GM12878 (cell line): ENCODE measurements around the gene PRDM16. TPM values are rescaled to one million over a fixed set of nuclear protein-coding genes. Genes with fewer than 3 reads are reported as not detected.

Source experiments
- ATAC-seq: fragments of 200-7000 bp; cut with Tn5 transposase; 3 replicates; pipeline ENCODE4 v1.9.1; 2020; ENCODE audit warnings: mild to moderate bottlenecking, moderate library complexity
- BruUV-seq: library from RNA; stranded (reverse); fragments of 400-500 nt; replicated peaks from 2 replicates; lab custom pipeline; 2021; lab: Mats Ljungman, UMichigan
- CTCF ChIA-PET: fragments of 300-600 bp; sonication (Branson Sonifier 250); formaldehyde crosslinking; extraction: SDS; loops from one replicate; lab custom pipeline; 2021; ENCODE audit warnings: inconsistent platforms; lab: Yijun Ruan, JAX
- POLR2A ChIA-PET: fragments of 350-600 bp; formaldehyde crosslinking; extraction: SDS; loops from one replicate; lab custom pipeline; 2021; ENCODE audit warnings: inconsistent platforms; lab: Charles Lee
- RAD21 ChIA-PET: fragments of 300-600 bp; sonication (Branson Sonifier 250); formaldehyde crosslinking; loops from one replicate; lab custom pipeline; 2023; ENCODE audit warnings: antibody characterized with exemption; ENCODE audit not compliant: unreplicated experiment; lab: Charles Lee
- SMC1A ChIA-PET: fragments of 300-600 bp; sonication (Branson Sonifier 250); formaldehyde crosslinking; loops from one replicate; lab custom pipeline; 2023; ENCODE audit not compliant: unreplicated experiment, uncharacterized antibody; lab: Charles Lee
- DNase-seq: peaks from one replicate; pipeline ENCODE4 v3.0.0-alpha.2; 2011; ENCODE audit warnings: low read depth, low spot score
- FAIRE-seq: peaks from 3 replicates; lab custom pipeline; 2011; peaks lifted over from hg19 to GRCh38; lab: Jason Lieb, UNC
- H2AFZ ChIP-seq: 2 replicates; pipeline ENCODE4 v1.6.0; 2011; ENCODE audit warnings: low read depth, low read length, control low read depth; ENCODE audit not compliant: control insufficient read depth
- H3K27ac ChIP-seq: 2 replicates; pipeline ENCODE4 v1.5.1; 2011; ENCODE audit warnings: control low read depth; ENCODE audit not compliant: control insufficient read depth, insufficient read depth
- H3K27me3 ChIP-seq, 2 experiments: replicated peaks in 1 of 2; 2 replicates each; pipeline versions ENCODE4 v1.6.0 to v1.6.1; 2011; ENCODE audit warnings: low read length in 1 of 2; ENCODE audit not compliant: control insufficient read depth in 2 of 2, insufficient read depth in 2 of 2
- H3K36me3 ChIP-seq, 2 experiments: 2 replicates each; pipeline ENCODE4 v1.5.1; 2011; ENCODE audit warnings: low read length in 1 of 2; ENCODE audit not compliant: control insufficient read depth in 2 of 2, insufficient read depth in 2 of 2
- H3K4me1 ChIP-seq: 2 replicates; pipeline ENCODE4 v1.6.1; 2011; ENCODE audit warnings: mild to moderate bottlenecking, low read length, moderate library complexity, mixed read lengths; ENCODE audit not compliant: control insufficient read depth, insufficient read depth
- H3K4me2 ChIP-seq: 2 replicates; pipeline ENCODE4 v1.6.0; 2011; ENCODE audit warnings: control low read depth; ENCODE audit not compliant: control insufficient read depth, insufficient read depth
- H3K4me3 ChIP-seq: fragments of 200-600 bp; sonication (generic); 2 replicates; pipeline ENCODE4 v1.5.1; 2016
- H3K79me2 ChIP-seq: 2 replicates; pipeline ENCODE4 v1.6.0; 2011; ENCODE audit warnings: low read length; ENCODE audit not compliant: control insufficient read depth, insufficient read depth
- H3K9ac ChIP-seq: 2 replicates; pipeline ENCODE4 v1.8.0; 2011; ENCODE audit warnings: low read length, control low read depth, mixed read lengths; ENCODE audit not compliant: control insufficient read depth, insufficient read depth
- H3K9me3 ChIP-seq: replicated peaks from 3 replicates; pipeline ENCODE4 v1.5.1; 2011; ENCODE audit warnings: mild to moderate bottlenecking, low read length; ENCODE audit not compliant: control insufficient read depth, insufficient read depth
- H4K20me1 ChIP-seq: 2 replicates; pipeline ENCODE4 v1.6.0; 2011; ENCODE audit not compliant: control insufficient read depth, insufficient read depth
- CHD2 ChIP-seq: IDR thresholded peaks from 2 replicates; pipeline ENCODE4 v1.6.1; 2011; ENCODE audit warnings: low read depth, low read length, improper control_type of control experiment, borderline replicate concordance
- MYC ChIP-seq: IDR thresholded peaks from 2 replicates; pipeline ENCODE4 v1.6.1; 2011; ENCODE audit warnings: mild to moderate bottlenecking, low read length, moderate library complexity, inconsistent platforms; ENCODE audit not compliant: insufficient read depth, insufficient replicate concordance, insufficient read length, severe bottlenecking
- NFYB ChIP-seq: IDR thresholded peaks from 2 replicates; pipeline ENCODE4 v1.6.1; 2011; ENCODE audit warnings: low read depth, mild to moderate bottlenecking, low read length, improper control_type of control experiment, moderate library complexity; ENCODE audit not compliant: insufficient read depth
- SIX5 ChIP-seq: IDR thresholded peaks from 2 replicates; pipeline ENCODE4 v1.6.1; 2011; ENCODE audit warnings: mild to moderate bottlenecking, low read depth, low read length, moderate library complexity; ENCODE audit not compliant: severe bottlenecking
- SPI1 ChIP-seq: IDR thresholded peaks from 2 replicates; pipeline ENCODE4 v1.6.1; 2011; ENCODE audit warnings: low read depth, mild to moderate bottlenecking, low read length, moderate library complexity, borderline replicate concordance; ENCODE audit not compliant: insufficient read depth
- ZSCAN29 ChIP-seq: fragments of 450-650 bp; IDR thresholded peaks from 2 replicates; pipeline ENCODE4 v1.6.1; 2017; ENCODE audit warnings: mild to moderate bottlenecking, moderate library complexity
- WGBS: methylation state at CpG from one replicate; pipeline ENCODE4 v1.1.6; 2016; ENCODE audit warnings: low lambda C conversion rate; ENCODE audit not compliant: insufficient replicate concordance, insufficient coverage; ENCODE audit errors: missing lambda C conversion rate; 5-methylcytosine and 5-hydroxymethylcytosine counted together
- in situ Hi-C: fragments of 300-500 bp; cut with MboI; formaldehyde crosslinking; loops from 9 replicates; pipeline ENCODE4 v1.14.3; 2018; ENCODE audit warnings: mixed read lengths
- intact Hi-C: fragments of 100-400 bp; cut with micrococcal nuclease; formaldehyde crosslinking; loops from one replicate; pipeline ENCODE4 v1.14.2; 2022; ENCODE audit not compliant: unreplicated experiment
- polyA plus RNA-seq, 11 experiments: library from polyadenylated mRNA; depleted of rRNA in 4 of 11; unstranded in 6 of 11; stranded (reverse) in 5 of 11; fragments of >200 nt; fragmentation: Nextera tagmentation in 4 of 11; fragmentation: Illumina TruSeq in 1 of 11; extraction: Ambion mirVana in 4 of 11; extraction: Trizol in 1 of 11; gene quantifications; 1 replicate in 1 of 11; 2 replicates in 10 of 11; pipeline versions ENCODE4 v1.2.1 to v1.2.3, GENCODE V29; 2011 to 2016; ENCODE audit warnings: inconsistent platforms in 2 of 11, missing spikeins in 2 of 11, low read depth in 1 of 11
- total RNA-seq, 4 experiments: library from RNA; depleted of rRNA in 3 of 4; stranded (reverse); fragments of >200 nt in 3 of 4; fragmentation: Illumina TruSeq in 1 of 4; extraction: Trizol in 1 of 4; gene quantifications; 2 replicates each; pipeline versions ENCODE4 v1.2.1 to v1.2.3, GENCODE V29; 2013 to 2021
- TF ChIP-seq, protein P1 (sequence below): fragments of 450-650 bp; IDR thresholded peaks from 2 replicates; pipeline ENCODE4 v1.6.1; 2017; ENCODE audit warnings: mild to moderate bottlenecking, moderate library complexity
- TF ChIP-seq, protein P2 (sequence below): IDR thresholded peaks from 2 replicates; pipeline ENCODE4 v1.6.1; 2011; ENCODE audit warnings: low read depth, mild to moderate bottlenecking, low read length, moderate library complexity, borderline replicate concordance; ENCODE audit errors: extremely low read depth
- TF ChIP-seq, protein P3 (sequence below): IDR thresholded peaks from 2 replicates; pipeline ENCODE4 v1.6.1; 2011; ENCODE audit warnings: mild to moderate bottlenecking, low read depth, low read length, moderate library complexity; ENCODE audit not compliant: insufficient replicate concordance
- TF ChIP-seq, protein P4 (sequence below): IDR thresholded peaks from 2 replicates; pipeline ENCODE4 v1.6.1; 2011; ENCODE audit warnings: borderline replicate concordance, low read depth, mild to moderate bottlenecking, moderate library complexity, low read length; ENCODE audit not compliant: insufficient read depth, poor library complexity, severe bottlenecking

The PRDM16 gene
- total and polyA plus RNA-seq, 10 of the 15 experiments (the other 5 are each of a cell fraction or from before 2014, with no cell fraction given) = 0.03 TPM; not detected in 9

DNA sequence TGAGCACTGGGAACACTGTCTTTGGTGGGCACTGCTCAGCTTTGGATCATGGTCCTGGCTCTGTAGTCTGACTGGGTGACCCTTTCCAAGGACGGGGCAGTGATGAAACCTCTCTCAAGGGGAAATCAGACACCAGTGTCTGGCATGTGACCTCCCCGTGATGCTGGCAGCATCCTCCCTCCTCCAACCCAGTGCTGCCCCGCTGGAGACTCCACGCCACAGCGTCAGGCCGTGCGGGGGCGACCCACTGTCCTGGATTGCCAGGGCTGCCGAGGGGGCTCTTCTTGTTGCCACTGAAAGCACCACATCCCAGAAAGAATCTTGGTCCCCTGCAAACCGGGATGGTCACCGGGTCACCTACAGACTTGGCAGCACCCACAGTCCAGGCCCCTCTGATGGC is 239.1 kb downstream of the PRDM16 start (continued):
- TF ChIP-seq, protein P1, sequence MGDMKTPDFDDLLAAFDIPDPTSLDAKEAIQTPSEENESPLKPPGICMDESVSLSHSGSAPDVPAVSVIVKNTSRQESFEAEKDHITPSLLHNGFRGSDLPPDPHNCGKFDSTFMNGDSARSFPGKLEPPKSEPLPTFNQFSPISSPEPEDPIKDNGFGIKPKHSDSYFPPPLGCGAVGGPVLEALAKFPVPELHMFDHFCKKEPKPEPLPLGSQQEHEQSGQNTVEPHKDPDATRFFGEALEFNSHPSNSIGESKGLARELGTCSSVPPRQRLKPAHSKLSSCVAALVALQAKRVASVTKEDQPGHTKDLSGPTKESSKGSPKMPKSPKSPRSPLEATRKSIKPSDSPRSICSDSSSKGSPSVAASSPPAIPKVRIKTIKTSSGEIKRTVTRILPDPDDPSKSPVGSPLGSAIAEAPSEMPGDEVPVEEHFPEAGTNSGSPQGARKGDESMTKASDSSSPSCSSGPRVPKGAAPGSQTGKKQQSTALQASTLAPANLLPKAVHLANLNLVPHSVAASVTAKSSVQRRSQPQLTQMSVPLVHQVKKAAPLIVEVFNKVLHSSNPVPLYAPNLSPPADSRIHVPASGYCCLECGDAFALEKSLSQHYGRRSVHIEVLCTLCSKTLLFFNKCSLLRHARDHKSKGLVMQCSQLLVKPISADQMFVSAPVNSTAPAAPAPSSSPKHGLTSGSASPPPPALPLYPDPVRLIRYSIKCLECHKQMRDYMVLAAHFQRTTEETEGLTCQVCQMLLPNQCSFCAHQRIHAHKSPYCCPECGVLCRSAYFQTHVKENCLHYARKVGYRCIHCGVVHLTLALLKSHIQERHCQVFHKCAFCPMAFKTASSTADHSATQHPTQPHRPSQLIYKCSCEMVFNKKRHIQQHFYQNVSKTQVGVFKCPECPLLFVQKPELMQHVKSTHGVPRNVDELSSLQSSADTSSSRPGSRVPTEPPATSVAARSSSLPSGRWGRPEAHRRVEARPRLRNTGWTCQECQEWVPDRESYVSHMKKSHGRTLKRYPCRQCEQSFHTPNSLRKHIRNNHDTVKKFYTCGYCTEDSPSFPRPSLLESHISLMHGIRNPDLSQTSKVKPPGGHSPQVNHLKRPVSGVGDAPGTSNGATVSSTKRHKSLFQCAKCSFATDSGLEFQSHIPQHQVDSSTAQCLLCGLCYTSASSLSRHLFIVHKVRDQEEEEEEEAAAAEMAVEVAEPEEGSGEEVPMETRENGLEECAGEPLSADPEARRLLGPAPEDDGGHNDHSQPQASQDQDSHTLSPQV = no peak
- no peak for TF ChIP-seq CHD2
- TF ChIP-seq SPI1 = no peak
- TF ChIP-seq, all 136 proteins: peak for 0

DNA sequence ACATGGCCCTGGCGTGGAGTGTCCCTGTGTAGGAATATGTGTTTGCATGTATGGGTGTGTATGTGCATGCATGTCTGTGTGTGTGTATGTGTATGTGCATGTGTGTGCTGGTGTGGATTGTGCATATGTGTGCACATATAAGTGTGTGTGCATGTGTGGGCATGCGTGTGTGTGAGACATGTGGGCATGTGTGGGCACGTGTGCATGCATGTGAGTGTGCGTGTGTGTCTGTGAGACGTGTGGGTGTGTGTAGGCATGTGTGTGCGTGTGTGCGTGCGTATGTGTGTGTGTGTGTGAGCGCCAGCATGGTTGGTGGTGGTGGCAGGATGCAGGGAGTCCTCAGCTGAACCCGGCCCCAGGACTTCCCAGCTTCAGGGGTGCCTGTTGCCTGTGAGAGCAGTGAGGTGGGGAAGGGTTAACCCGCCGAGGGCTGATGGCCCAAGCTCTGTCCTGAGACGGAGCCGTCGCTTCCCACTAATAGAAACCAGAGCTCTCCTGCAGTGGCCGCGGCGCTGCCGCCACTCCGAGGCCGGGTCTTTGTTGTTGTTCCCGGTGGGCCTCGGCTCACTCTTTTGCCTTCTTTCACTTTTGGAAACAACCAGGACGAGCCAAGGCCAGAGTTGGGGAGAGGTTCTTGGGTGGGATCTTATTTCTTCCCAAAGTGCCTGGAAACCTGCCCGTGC is 241.9 kb downstream of the PRDM16 start:
- no peak overlapping the region for H3K27ac ChIP-seq
- H3K9me3 ChIP-seq = no peaks in the 10 kb centered on the region
- H2AFZ ChIP-seq = no peak overlapping the region
- no peak for DNase-seq
- whole genome bisulfite sequencing = 36% methylated on average over 16 of the region's 25 CpGs
- POLR2A ChIA-PET = no interaction called here
- no TSS peak for BruUV-seq
- H3K4me1 ChIP-seq = peaks cover 8% of the 10 kb centered on the region
- no peak overlapping the region for H3K4me2 ChIP-seq
- no peak for ATAC-seq
- SMC1A ChIA-PET = no interaction called here
- TF ChIP-seq NFYB (no peak), ZSCAN29 (no peak), SIX5 (no peak), MYC (no peak)
- TF ChIP-seq, protein P2, sequence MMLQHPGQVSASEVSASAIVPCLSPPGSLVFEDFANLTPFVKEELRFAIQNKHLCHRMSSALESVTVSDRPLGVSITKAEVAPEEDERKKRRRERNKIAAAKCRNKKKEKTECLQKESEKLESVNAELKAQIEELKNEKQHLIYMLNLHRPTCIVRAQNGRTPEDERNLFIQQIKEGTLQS = no peak
- TF ChIP-seq, protein P3, sequence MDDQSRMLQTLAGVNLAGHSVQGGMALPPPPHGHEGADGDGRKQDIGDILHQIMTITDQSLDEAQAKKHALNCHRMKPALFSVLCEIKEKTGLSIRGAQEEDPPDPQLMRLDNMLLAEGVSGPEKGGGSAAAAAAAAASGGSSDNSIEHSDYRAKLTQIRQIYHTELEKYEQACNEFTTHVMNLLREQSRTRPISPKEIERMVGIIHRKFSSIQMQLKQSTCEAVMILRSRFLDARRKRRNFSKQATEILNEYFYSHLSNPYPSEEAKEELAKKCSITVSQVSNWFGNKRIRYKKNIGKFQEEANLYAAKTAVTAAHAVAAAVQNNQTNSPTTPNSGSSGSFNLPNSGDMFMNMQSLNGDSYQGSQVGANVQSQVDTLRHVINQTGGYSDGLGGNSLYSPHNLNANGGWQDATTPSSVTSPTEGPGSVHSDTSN = peak; percentile 5
- TF ChIP-seq, protein P4, sequence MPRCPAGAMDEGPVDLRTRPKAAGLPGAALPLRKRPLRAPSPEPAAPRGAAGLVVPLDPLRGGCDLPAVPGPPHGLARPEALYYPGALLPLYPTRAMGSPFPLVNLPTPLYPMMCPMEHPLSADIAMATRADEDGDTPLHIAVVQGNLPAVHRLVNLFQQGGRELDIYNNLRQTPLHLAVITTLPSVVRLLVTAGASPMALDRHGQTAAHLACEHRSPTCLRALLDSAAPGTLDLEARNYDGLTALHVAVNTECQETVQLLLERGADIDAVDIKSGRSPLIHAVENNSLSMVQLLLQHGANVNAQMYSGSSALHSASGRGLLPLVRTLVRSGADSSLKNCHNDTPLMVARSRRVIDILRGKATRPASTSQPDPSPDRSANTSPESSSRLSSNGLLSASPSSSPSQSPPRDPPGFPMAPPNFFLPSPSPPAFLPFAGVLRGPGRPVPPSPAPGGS = peak; percentile 82
- intact Hi-C loops = no loop called here
- H3K9ac ChIP-seq = no peak overlapping the region
- in situ Hi-C loops = no loop called here
- H3K27me3 ChIP-seq = no peaks in the 10 kb centered on the region
- no peaks in the 10 kb centered on the region for H3K79me2 ChIP-seq
- no peaks in the 10 kb centered on the region for H4K20me1 ChIP-seq
- no peaks in the 10 kb centered on the region for H3K36me3 ChIP-seq
- RAD21 ChIA-PET = no interaction called here
- CTCF ChIA-PET = no interaction called here
- FAIRE-seq = no peak
- no peak overlapping the region for H3K4me3 ChIP-seq
